ENCODE results near the gene WDR83.

The WDR83 gene

DNA sequence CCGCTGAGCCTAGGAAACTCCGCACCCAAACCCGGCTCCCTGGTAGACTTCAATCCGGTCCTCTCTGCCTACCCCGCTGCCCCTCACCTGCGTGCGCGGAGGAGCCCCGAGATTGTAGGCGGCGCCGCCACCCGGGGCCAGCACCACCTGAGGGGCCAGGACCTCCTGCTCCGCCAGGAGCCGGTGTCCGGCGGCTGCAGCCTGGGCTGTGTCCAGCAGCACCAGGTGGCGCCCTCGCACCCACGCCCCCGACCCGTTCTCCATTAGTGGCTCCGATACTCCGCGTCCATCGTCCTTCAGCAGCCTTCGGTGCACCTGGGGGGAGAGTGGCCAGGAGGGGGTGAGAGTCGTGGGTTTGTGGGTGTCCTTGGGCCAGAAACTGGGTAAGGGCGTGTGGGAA is 18.5 kb upstream of the WDR83 start:
- no peak overlapping the region for H3K4me3 ChIP-seq (ENCODE audit: low read depth in 1 of 2, low read length in 1 of 2)
- peaks cover 13 to 22% of the 10 kb centered on the region in 2 experiments for H3K4me1 ChIP-seq (ENCODE audit: control insufficient read depth in 1 of 2, insufficient read depth in 1 of 2, low read depth in 1 of 2, low read length in 1 of 2)
- H3K27me3 ChIP-seq, result no peaks in the 10 kb centered on the region
- H3K36me3 ChIP-seq, result peaks cover 92% of the 10 kb centered on the region
- no peak overlapping the region for H3K27ac ChIP-seq
- TF ChIP-seq, protein P1, sequence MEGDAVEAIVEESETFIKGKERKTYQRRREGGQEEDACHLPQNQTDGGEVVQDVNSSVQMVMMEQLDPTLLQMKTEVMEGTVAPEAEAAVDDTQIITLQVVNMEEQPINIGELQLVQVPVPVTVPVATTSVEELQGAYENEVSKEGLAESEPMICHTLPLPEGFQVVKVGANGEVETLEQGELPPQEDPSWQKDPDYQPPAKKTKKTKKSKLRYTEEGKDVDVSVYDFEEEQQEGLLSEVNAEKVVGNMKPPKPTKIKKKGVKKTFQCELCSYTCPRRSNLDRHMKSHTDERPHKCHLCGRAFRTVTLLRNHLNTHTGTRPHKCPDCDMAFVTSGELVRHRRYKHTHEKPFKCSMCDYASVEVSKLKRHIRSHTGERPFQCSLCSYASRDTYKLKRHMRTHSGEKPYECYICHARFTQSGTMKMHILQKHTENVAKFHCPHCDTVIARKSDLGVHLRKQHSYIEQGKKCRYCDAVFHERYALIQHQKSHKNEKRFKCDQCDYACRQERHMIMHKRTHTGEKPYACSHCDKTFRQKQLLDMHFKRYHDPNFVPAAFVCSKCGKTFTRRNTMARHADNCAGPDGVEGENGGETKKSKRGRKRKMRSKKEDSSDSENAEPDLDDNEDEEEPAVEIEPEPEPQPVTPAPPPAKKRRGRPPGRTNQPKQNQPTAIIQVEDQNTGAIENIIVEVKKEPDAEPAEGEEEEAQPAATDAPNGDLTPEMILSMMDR (IDR thresholded peaks at IDR 0.05), result no peak
- H3K9me3 ChIP-seq, result no peaks in the 10 kb centered on the region

DNA sequence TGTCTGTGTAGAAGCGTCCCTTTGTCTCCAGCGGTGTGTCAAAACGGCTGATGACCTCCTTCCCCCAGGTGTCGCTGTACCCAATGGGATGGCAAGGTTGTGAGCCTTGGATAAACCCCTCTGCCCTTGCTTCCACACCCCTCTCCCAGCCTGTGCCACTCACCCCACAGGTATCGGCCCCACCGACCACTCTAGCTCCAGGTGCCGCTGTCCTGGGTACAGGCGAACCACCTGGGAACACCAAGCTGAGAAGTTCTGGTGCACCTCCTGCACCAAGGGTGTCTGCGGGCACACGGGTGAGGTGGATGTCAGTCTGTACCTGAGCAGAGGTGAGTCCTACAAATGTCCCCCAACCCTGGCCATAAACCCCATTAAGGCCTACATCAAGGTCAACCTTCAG is 16.7 kb upstream of the WDR83 start:
- peaks cover 93% of the 10 kb centered on the region for H3K36me3 ChIP-seq
- no peak overlapping the region for H3K4me3 ChIP-seq (ENCODE audit: low read depth in 1 of 2, low read length in 1 of 2)
- peaks cover 13 to 22% of the 10 kb centered on the region in 2 experiments for H3K4me1 ChIP-seq (ENCODE audit: control insufficient read depth in 1 of 2, insufficient read depth in 1 of 2, low read depth in 1 of 2, low read length in 1 of 2)
- TF ChIP-seq, protein P1 (IDR thresholded peaks at IDR 0.05), result no peak
- H3K9me3 ChIP-seq, result no peaks in the 10 kb centered on the region
- no peaks in the 10 kb centered on the region for H3K27me3 ChIP-seq
- no peak overlapping the region for H3K27ac ChIP-seq

DNA sequence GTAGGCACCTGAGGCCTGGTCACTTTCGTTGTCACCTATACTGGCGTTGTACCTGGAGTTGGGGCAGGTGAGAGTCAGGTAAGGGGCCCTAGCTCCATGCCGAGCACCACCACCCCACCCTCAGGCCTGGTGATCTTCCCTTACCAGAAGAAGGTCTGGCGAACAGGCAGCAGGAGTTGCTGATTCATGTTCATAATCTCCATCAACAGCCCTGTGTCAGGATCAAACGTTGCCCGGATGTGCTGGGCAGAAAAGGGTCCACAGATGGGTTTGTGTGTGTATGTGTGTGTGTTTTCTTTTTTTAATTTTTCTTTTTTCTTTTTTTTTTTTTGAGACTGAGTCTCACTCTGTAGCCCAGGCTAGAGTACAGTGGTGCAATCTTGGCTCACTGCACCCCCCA is 14.4 kb upstream of the WDR83 start:
- TF ChIP-seq, protein P1 (IDR thresholded peaks at IDR 0.05), result no peak

DNA sequence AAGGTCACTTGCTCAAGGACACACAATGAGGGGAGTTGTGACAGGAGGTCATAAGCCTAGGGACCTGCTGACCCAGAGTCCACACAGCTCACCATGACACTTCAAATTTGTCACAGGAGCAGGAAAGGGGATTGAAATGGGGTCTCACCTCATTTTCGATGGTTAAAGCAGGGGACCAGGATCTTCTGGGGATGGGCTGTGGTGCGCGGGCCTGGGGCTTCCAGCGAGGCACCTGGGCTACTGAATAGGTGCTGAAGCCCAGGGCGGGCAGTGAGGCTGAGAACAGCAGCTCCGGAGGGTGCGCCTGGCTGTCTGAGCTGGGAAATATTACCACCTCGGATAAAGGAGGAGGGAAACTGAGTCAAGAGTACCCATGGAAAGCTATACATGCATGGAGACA is 11.1 kb upstream of the WDR83 start:
- H3K36me3 ChIP-seq, result peaks cover 99% of the 10 kb centered on the region
- no peaks in the 10 kb centered on the region for H3K4me1 ChIP-seq (ENCODE audit: control insufficient read depth in 1 of 2, insufficient read depth in 1 of 2, low read depth in 1 of 2, low read length in 1 of 2)
- H3K9me3 ChIP-seq, result no peaks in the 10 kb centered on the region
- H3K27me3 ChIP-seq, result no peaks in the 10 kb centered on the region
- no peak overlapping the region for H3K27ac ChIP-seq
- TF ChIP-seq, protein P1 (IDR thresholded peaks at IDR 0.05), result no peak
- no peak overlapping the region for H3K4me3 ChIP-seq (ENCODE audit: low read depth in 1 of 2, low read length in 1 of 2)

More for the DNA sequence above, 14.4 kb upstream of the WDR83 start:
- Histone ChIP-seq H3K4me3 (ENCODE audit: low read depth in 1 of 2, low read length in 1 of 2) (no peak overlapping the region), H3K27me3 (no peaks in the 10 kb centered on the region), H3K9me3 (no peaks in the 10 kb centered on the region), H3K36me3 (peaks cover 93% of the 10 kb centered on the region), H3K27ac (no peak overlapping the region), H3K4me1 (ENCODE audit: control insufficient read depth in 1 of 2, insufficient read depth in 1 of 2, low read depth in 1 of 2, low read length in 1 of 2) (peaks cover 7 to 9% of the 10 kb centered on the region in 2 experiments)

DNA sequence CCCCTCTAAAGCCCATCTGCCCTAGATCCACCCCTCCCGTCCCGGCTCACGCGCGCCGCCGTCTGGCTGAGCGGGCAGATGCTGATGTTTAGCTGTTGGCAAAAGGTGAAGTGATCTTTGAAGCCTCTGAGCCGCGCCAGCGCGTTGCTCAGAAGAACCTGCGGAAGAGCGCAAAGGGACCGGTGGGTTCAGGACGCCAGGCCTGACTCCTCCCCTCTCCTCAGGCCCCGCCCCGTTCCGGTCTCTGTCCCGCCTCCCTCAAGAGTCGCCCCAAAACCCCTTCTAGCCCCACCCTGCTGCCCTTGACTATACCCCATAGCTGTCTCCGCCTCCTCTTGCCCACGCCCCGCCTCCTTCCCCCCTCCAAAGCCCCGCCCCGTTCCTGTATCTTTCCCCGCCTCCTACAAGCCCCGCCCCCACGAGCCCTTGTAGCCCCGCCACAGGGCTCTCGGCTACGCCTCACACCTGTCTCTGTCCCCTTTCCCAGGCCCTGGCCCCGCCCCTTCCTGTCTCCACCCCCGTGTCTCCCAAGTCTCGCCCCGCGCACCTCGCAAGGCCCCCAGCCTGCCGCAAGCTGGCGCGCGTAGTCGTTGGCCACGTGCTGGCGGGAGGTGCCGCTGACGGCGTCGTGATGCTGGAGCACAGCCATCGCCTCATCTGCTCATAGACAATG is 9.6 kb upstream of the WDR83 start:
- Histone ChIP-seq H3K27me3 (no peaks in the 10 kb centered on the region), H3K4me1 (ENCODE audit: control insufficient read depth in 1 of 2, insufficient read depth in 1 of 2, low read depth in 1 of 2, low read length in 1 of 2) (no peaks in the 10 kb centered on the region), H3K36me3 (peaks cover 99% of the 10 kb centered on the region), H3K9me3 (no peaks in the 10 kb centered on the region), H3K27ac (no peak overlapping the region), H3K4me3 (ENCODE audit: low read depth in 1 of 2, low read length in 1 of 2) (no peak overlapping the region)
- TF ChIP-seq, protein P1 (IDR thresholded peaks at IDR 0.05), result no peak
